Measurements from ENCODE around the gene ADORA1. TPM values are rescaled to one million over a fixed set of nuclear protein-coding genes. Genes with fewer than 3 reads are reported as not detected.

Gene ADORA1
- polyA plus RNA-seq (2012; ENCODE audit: insufficient read length, low read depth), result 0.48 TPM

GRCh38 chr1:203127666-203128430, at the start of gene ADORA1:
Gene ADORA1, plus strand, starts transcription at chr1:203127726. Its CDS starts 1,116 bp downstream, at chr1:203128842.
- no peak for TF ChIP-seq FOXP2 (optimal IDR thresholded peaks at IDR 0.05; ENCODE audit: borderline replicate concordance, extremely low read depth, extremely low read length, insufficient read depth)
- no peak for TF ChIP-seq REST (IDR thresholded peaks at IDR 0.05; ENCODE audit: insufficient read depth in 1 of 2, low read depth in 2 of 2, low read length in 2 of 2)
- TF ChIP-seq TAF1 (IDR thresholded peaks at IDR 0.05; ENCODE audit: borderline replicate concordance, insufficient read depth, low read length), result no peak
- no peak for TF ChIP-seq POLR2AphosphoS5 (IDR thresholded peaks at IDR 0.05; ENCODE audit: low read depth, low read length)
- TF ChIP-seq SIN3A (IDR thresholded peaks at IDR 0.05; ENCODE audit: borderline replicate concordance, insufficient read depth, low read length), result no peak

GRCh38 chr1:203077956-203078355, 49.6 kb upstream of the ADORA1 start:
- no peak for TF ChIP-seq REST (IDR thresholded peaks at IDR 0.05; ENCODE audit: insufficient read depth in 1 of 2, low read depth in 2 of 2, low read length in 2 of 2)
- no peak for TF ChIP-seq TAF1 (IDR thresholded peaks at IDR 0.05; ENCODE audit: borderline replicate concordance, insufficient read depth, low read length)
- TF ChIP-seq POLR2AphosphoS5 (IDR thresholded peaks at IDR 0.05; ENCODE audit: low read depth, low read length), result no peak
- no peak for TF ChIP-seq SIN3A (IDR thresholded peaks at IDR 0.05; ENCODE audit: borderline replicate concordance, insufficient read depth, low read length)
- TF ChIP-seq FOXP2 (optimal IDR thresholded peaks at IDR 0.05; ENCODE audit: borderline replicate concordance, extremely low read depth, extremely low read length, insufficient read depth), result no peak

GRCh38 chr1:203078478-203078877, 49.0 kb upstream of the ADORA1 start:
- TF ChIP-seq REST (IDR thresholded peaks at IDR 0.05; ENCODE audit: insufficient read depth in 1 of 2, low read depth in 2 of 2, low read length in 2 of 2), result no peak
- no peak for TF ChIP-seq SIN3A (IDR thresholded peaks at IDR 0.05; ENCODE audit: borderline replicate concordance, insufficient read depth, low read length)
- TF ChIP-seq POLR2AphosphoS5 (IDR thresholded peaks at IDR 0.05; ENCODE audit: low read depth, low read length), result no peak
- no peak for TF ChIP-seq TAF1 (IDR thresholded peaks at IDR 0.05; ENCODE audit: borderline replicate concordance, insufficient read depth, low read length)
- no peak for TF ChIP-seq FOXP2 (optimal IDR thresholded peaks at IDR 0.05; ENCODE audit: borderline replicate concordance, extremely low read depth, extremely low read length, insufficient read depth)

- TF ChIP-seq POLR2AphosphoS5 (IDR thresholded peaks at IDR 0.05; ENCODE audit: low read depth, low read length) (no peak), REST (IDR thresholded peaks at IDR 0.05; ENCODE audit: insufficient read depth in 1 of 2, low read depth in 2 of 2, low read length in 2 of 2) (no peak), FOXP2 (optimal IDR thresholded peaks at IDR 0.05; ENCODE audit: borderline replicate concordance, extremely low read depth, extremely low read length, insufficient read depth) (no peak), SIN3A (IDR thresholded peaks at IDR 0.05; ENCODE audit: borderline replicate concordance, insufficient read depth, low read length) (no peak), TAF1 (IDR thresholded peaks at IDR 0.05; ENCODE audit: borderline replicate concordance, insufficient read depth, low read length) (no peak)
Measured at GRCh38 chr1:203080456-203080855, 47.1 kb upstream of the ADORA1 start.

Data from PFSK-1 (cell line).